ENCODE results near the gene MSH3. TPM values are rescaled to one million over a fixed set of nuclear protein-coding genes. Genes with fewer than 3 reads are reported as not detected.

Gene MSH3
- total RNA-seq (2014; rRNA removed; shearing (Covaris generic); ENCODE audit: low replicate concordance) = 2.9 and 3.6 TPM in 2 replicates

GRCh38 chr5:80654391-80655230, at the start of gene MSH3, which contains the start of gene DHFR:
Gene MSH3 (plus strand): TSS chr5:80654652. CDS start chr5:80654728, 76 bp downstream.
Gene DHFR (minus strand): TSS chr5:80654983. CDS start chr5:80654489, 494 bp downstream.
- peak; percentile 83 for DNase-seq (ENCODE audit: low read depth)
- in situ Hi-C loops (cut with HindIII; ENCODE audit: low pct_unique_long_range_greater_than_20kb, low sequenced_read_pairs) = no loop called here

DNA sequence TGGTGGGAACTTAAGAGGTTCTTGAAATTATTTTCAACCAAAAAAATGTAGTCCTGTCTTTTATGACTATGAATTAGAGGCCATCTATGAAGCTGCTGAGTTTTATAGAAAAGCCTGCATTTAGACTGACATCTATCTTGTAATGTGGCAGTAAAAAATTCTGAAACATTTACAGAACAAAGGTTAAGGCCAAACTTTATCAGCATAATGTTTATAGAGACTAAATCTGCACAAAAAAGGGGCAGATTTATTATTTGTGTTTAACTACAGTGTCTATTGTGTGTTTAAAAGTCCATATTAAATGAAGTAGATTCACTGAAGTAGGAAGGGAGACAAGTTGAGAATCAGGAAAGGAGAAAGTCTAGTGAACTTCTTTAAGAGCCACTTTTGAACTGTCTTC, 47.1 kb upstream of the MSH3 start:
- in situ Hi-C loops (cut with HindIII; ENCODE audit: low pct_unique_long_range_greater_than_20kb, low sequenced_read_pairs) = no loop called here
- no peak for DNase-seq (ENCODE audit: low read depth)

GRCh38 chr5:80607832-80608231, 46.6 kb upstream of the MSH3 start:
- in situ Hi-C loops (cut with HindIII; ENCODE audit: low pct_unique_long_range_greater_than_20kb, low sequenced_read_pairs) = no loop called here
- DNase-seq (ENCODE audit: low read depth) = no peak

DNA sequence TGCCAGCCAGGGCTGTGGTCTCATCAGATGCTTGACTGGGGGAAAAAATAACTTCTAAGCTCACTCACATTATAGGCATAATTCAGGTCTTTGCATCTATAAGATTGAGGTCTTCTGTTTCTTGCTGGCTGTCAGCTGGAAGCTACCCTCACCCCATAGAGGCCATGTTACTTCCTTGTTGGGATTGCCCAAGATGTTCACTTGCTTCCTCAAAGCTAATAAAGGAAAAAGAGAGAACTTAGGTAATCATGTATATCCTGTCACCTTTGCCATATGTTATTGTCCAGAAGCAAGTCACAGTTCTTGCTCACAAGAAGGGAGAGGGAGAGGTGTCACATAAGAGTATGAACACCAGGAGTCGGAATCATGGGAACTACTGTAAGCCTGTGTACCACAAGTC, 45.7 kb upstream of the MSH3 start:
- no peak for DNase-seq (ENCODE audit: low read depth)
- in situ Hi-C loops (cut with HindIII; ENCODE audit: low pct_unique_long_range_greater_than_20kb, low sequenced_read_pairs) = no loop called here

GRCh38 chr5:80609692-80610091, 44.8 kb upstream of the MSH3 start:
- in situ Hi-C loops (cut with HindIII; ENCODE audit: low pct_unique_long_range_greater_than_20kb, low sequenced_read_pairs) = no loop called here
- no peak for DNase-seq (ENCODE audit: low read depth)

DNA sequence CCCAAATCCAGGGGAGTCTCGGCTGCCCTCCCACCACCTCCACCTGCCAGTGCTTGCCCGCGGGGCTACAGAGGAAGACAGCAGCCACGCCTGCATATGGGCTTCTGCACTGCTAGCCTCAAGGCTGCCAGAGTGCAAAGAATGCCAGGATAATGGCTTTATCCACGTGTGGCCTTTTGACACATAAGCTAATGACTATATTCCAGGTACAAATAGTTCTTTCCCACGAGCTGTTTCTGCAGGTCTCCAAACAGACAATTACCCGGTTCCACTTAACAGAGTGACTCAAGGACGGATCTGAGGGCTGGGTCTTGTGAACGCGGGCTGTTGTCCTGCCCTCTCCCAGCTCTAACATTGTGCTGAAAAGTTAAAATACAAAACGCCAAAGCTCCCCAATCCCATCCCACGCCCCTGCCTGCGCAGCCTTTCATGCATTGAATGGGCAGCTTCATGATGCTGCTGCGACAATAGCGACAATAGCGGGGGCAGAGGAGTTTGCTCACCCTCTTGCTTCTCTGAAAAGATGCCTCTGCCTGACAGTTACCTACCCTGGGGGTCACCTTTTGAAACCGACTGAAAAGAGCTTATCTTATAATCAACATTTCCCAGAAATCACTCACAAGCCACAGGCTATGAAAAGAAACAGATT, 39.1 kb upstream of the MSH3 start:
- no peak for DNase-seq (ENCODE audit: low read depth)
- in situ Hi-C loops (cut with HindIII; ENCODE audit: low pct_unique_long_range_greater_than_20kb, low sequenced_read_pairs) = no loop called here

- in situ Hi-C loops (cut with HindIII; ENCODE audit: low pct_unique_long_range_greater_than_20kb, low sequenced_read_pairs) = no loop called here
- no peak for DNase-seq (ENCODE audit: low read depth)
These were observed 36.0 kb upstream of the MSH3 start for GRCh38 chr5:80618438-80618837.

DNA sequence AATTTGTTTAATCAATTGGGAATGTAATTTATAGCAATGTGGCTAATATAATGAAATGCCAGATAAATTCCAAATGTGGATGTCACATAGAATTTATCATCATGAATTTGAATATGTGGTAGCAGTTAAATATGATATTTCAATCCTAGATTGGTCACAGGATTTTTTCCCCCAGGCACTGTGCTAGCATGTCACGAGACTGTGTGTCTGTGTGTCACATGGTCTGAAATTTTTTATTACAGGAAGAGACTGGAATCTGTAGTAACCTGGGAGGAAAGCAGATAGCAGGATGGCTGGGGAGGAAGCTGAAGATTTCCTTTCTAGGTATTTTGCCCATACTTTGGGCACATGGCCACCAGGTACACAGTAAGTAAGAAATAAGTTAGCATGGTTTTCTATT, 35.4 kb upstream of the MSH3 start:
- no peak for DNase-seq (ENCODE audit: low read depth)
- in situ Hi-C loops (cut with HindIII; ENCODE audit: low pct_unique_long_range_greater_than_20kb, low sequenced_read_pairs) = no loop called here

DNA sequence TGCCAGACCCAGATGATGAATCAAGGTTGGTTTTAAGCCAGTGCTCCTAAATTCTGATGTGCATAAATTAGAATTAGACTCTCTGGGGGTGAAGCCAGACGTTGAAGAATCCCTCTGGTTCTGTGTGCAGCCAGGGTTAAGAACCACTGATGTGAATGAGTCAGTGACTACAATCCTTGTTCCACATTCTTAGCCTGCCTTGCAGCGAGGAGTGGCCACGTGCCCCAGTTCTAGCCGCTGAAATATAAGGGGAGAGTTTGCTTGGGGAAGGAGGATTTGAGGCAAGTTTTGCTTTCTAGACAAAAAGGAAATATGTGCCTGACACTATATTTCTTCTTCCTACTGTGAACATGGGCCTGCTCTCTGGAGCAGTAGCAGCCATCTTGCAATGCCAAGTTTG, 34.2 kb upstream of the MSH3 start:
- DNase-seq (ENCODE audit: low read depth) = no peak
- in situ Hi-C loops (cut with HindIII; ENCODE audit: low pct_unique_long_range_greater_than_20kb, low sequenced_read_pairs) = no loop called here

GRCh38 chr5:80622756-80623155, 31.7 kb upstream of the MSH3 start:
- in situ Hi-C loops (cut with HindIII; ENCODE audit: low pct_unique_long_range_greater_than_20kb, low sequenced_read_pairs) = no loop called here

GRCh38 chr5:80623999-80624398, 30.5 kb upstream of the MSH3 start:
- no peak for DNase-seq (ENCODE audit: low read depth)

More at GRCh38 chr5:80622756-80623155, 31.7 kb upstream of the MSH3 start:
- DNase-seq (ENCODE audit: low read depth) = no peak

DNA sequence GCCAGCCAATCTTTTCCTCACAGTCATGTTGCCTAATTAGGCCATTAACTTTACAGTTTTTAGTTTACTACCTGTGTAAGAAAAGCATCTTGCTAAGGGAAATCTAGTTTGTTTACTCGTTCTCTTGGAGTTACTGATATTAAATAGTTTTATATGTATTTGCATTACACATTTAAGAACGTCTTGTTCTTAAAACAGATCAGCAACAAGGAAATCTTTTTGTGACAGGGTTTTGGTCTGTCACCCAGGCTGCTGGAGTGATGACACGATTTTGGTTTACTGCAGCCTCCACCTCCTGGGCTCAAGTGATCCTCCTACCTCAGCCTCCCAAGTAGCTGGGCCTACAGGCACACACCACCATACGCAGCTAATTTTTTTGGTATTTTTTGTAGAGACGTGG, 29.2 kb upstream of the MSH3 start:
- in situ Hi-C loops (cut with HindIII; ENCODE audit: low pct_unique_long_range_greater_than_20kb, low sequenced_read_pairs) = no loop called here
- no peak for DNase-seq (ENCODE audit: low read depth)

More at GRCh38 chr5:80623999-80624398, 30.5 kb upstream of the MSH3 start:
- in situ Hi-C loops (cut with HindIII; ENCODE audit: low pct_unique_long_range_greater_than_20kb, low sequenced_read_pairs) = no loop called here

DNA sequence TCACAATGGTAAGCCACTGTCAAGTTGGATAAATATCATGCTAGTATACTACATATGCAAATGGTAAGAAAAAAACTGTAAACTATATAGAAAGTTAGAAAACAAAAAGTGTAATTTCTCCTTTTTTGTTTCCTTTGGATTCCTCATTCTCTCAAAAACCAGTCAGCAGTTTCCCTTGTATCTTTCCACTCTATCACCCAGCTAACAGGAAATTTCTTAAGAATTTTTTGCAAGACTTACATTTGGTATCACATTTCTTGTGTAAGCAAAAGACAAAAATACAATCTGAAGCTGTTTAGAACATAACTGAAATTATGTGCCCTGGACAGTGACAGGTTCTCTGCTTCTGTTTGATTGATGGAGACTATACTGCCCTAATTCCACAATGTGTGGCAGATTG, 25.2 kb upstream of the MSH3 start:
- in situ Hi-C loops (cut with HindIII; ENCODE audit: low pct_unique_long_range_greater_than_20kb, low sequenced_read_pairs) = no loop called here

GRCh38 chr5:80631278-80632259, 22.9 kb upstream of the MSH3 start:
- in situ Hi-C loops (cut with HindIII; ENCODE audit: low pct_unique_long_range_greater_than_20kb, low sequenced_read_pairs) = no loop called here
- no peak for DNase-seq (ENCODE audit: low read depth)

More for the DNA sequence above, 25.2 kb upstream of the MSH3 start:
- no peak for DNase-seq (ENCODE audit: low read depth)

- in situ Hi-C loops (cut with HindIII; ENCODE audit: low pct_unique_long_range_greater_than_20kb, low sequenced_read_pairs) = no loop called here
- DNase-seq (ENCODE audit: low read depth) = no peak
These were observed 21.8 kb upstream of the MSH3 start for GRCh38 chr5:80632700-80633099.

DNA sequence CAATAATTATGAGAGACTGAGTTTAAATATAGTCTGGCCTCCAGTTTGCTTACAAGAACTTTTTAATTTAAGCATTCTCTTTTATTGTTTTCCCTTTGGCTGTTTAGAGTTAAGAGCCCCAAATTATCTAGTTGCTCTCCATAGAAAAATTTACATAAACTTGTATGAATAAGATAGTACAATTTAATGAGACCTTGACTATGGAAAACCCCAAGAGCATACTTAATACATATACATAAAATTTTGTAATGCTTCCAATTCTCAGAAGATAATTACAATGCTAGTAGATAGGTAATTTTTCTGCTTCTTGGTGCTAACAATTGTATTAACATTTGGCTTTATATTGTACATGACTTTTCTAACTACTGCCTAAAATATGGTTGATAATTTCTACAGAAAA, 20.3 kb upstream of the MSH3 start:
- in situ Hi-C loops (cut with HindIII; ENCODE audit: low pct_unique_long_range_greater_than_20kb, low sequenced_read_pairs) = no loop called here
- no peak for DNase-seq (ENCODE audit: low read depth)

- in situ Hi-C loops (cut with HindIII; ENCODE audit: low pct_unique_long_range_greater_than_20kb, low sequenced_read_pairs) = no loop called here
- no peak for DNase-seq (ENCODE audit: low read depth)
These were observed 13.1 kb upstream of the MSH3 start for GRCh38 chr5:80641353-80641752.

- DNase-seq (ENCODE audit: low read depth) = no peak
- in situ Hi-C loops (cut with HindIII; ENCODE audit: low pct_unique_long_range_greater_than_20kb, low sequenced_read_pairs) = no loop called here
These were observed 9.6 kb upstream of the MSH3 start for GRCh38 chr5:80644900-80645299.
